Activated CD8-positive, alpha-beta memory T cell treated with anti-CD3 and anti-CD28 coated beads, Interleukin-2, amount 10 ng/mL, durations not matched to agents 7 days and 5 days (primary cell): ENCODE data around the gene CPA3. TPM values are rescaled to one million over a fixed set of nuclear protein-coding genes. Genes with fewer than 3 reads are reported as not detected.

Experiments used
- ATAC-seq: fragments of 150-1000 bp; cut with Tn5 transposase; one replicate; pipeline ENCODE4 v1.10.0; 2021; ENCODE audit warnings: moderate library complexity
- CTCF ChIA-PET: fragments of 350-600 bp; sonication (Branson Sonifier 250); formaldehyde crosslinking; loops from one replicate; lab custom pipeline; 2021; ENCODE audit warnings: antibody characterized with exemption; lab: Charles Lee
- DNase-seq: peaks from one replicate; pipeline ENCODE4 v3.0.0-alpha.2; 2020
- H3K27ac Mint-ChIP-seq: one replicate; pipeline ENCODE4 v1.8.0; 2021; ENCODE audit warnings: mild to moderate bottlenecking, mixed read lengths
- H3K27me3 Mint-ChIP-seq: one replicate; pipeline ENCODE4 v1.8.0; 2021; ENCODE audit warnings: mixed read lengths
- H3K36me3 Mint-ChIP-seq: one replicate; pipeline ENCODE4 v1.8.0; 2021; ENCODE audit warnings: mild to moderate bottlenecking, mixed read lengths
- H3K4me1 Mint-ChIP-seq: one replicate; pipeline ENCODE4 v1.8.0; 2021; ENCODE audit warnings: mixed read lengths
- H3K4me3 Mint-ChIP-seq: one replicate; pipeline ENCODE4 v1.8.0; 2021; ENCODE audit warnings: mild to moderate bottlenecking, moderate library complexity, mixed read lengths
- H3K9me3 Mint-ChIP-seq: one replicate; pipeline ENCODE4 v1.8.0; 2022; ENCODE audit warnings: low read depth, mixed read lengths
- total RNA-seq, 2 experiments: library from RNA; stranded (reverse); gene quantifications; one replicate each; pipeline ENCODE4 v1.2.3, GENCODE V29; 2021

CPA3 gene, protein sequence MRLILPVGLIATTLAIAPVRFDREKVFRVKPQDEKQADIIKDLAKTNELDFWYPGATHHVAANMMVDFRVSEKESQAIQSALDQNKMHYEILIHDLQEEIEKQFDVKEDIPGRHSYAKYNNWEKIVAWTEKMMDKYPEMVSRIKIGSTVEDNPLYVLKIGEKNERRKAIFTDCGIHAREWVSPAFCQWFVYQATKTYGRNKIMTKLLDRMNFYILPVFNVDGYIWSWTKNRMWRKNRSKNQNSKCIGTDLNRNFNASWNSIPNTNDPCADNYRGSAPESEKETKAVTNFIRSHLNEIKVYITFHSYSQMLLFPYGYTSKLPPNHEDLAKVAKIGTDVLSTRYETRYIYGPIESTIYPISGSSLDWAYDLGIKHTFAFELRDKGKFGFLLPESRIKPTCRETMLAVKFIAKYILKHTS
- total RNA-seq: not detected

- ATAC-seq (no peak), DNase-seq (no peak)
- no peaks in the 10 kb centered on the region for H3K4me1 Mint-ChIP-seq
- no peaks in the 10 kb centered on the region for H3K36me3 Mint-ChIP-seq
- CTCF ChIA-PET: interaction anchor here (2.2 kb wide), 1 partner anchor 79 kb away, joined by 6 read pairs; no protein-coding TSS in a partner anchor
- H3K4me3 Mint-ChIP-seq: no peak within 1 kb of the TSS
- H3K27me3 Mint-ChIP-seq: peaks cover 42% of the 10 kb centered on the region
- H3K27ac Mint-ChIP-seq: no peak within 1 kb of the TSS
- no peaks in the 10 kb centered on the region for H3K9me3 Mint-ChIP-seq
Observed at GRCh38 chr3:148865049-148865448, at the start of gene CPA3. Gene CPA3, plus strand, starts transcription at chr3:148865296. Its CDS starts 12 bp downstream, at chr3:148865308.

GRCh38 chr3:148815316-148816110, 49.6 kb upstream of the CPA3 start:
- H3K9me3 Mint-ChIP-seq: no peaks in the 10 kb centered on the region
- no peak overlapping the region for H3K27ac Mint-ChIP-seq
- H3K27me3 Mint-ChIP-seq: peaks cover 9% of the 10 kb centered on the region
- no peaks in the 10 kb centered on the region for H3K36me3 Mint-ChIP-seq
- ATAC-seq (no peak), DNase-seq (no peak)
- CTCF ChIA-PET: no interaction called here
- H3K4me3 Mint-ChIP-seq: no peak overlapping the region
- H3K4me1 Mint-ChIP-seq: no peaks in the 10 kb centered on the region

- H3K36me3 Mint-ChIP-seq: no peaks in the 10 kb centered on the region
- no peaks in the 10 kb centered on the region for H3K4me1 Mint-ChIP-seq
- no peaks in the 10 kb centered on the region for H3K9me3 Mint-ChIP-seq
- CTCF ChIA-PET: no interaction called here
- peaks cover 6% of the 10 kb centered on the region for H3K27me3 Mint-ChIP-seq
- H3K27ac Mint-ChIP-seq: no peak overlapping the region
- H3K4me3 Mint-ChIP-seq: no peak overlapping the region
- ATAC-seq (no peak), DNase-seq (no peak)
Observed at GRCh38 chr3:148816427-148816826, 48.7 kb upstream of the CPA3 start.

GRCh38 chr3:148816981-148817525, 48.0 kb upstream of the CPA3 start:
- ATAC-seq (no peak), DNase-seq (no peak)
- Mint-ChIP-seq H3K9me3 (no peaks in the 10 kb centered on the region), H3K4me1 (no peaks in the 10 kb centered on the region), H3K27me3 (peaks cover 6% of the 10 kb centered on the region), H3K27ac (no peak overlapping the region), H3K36me3 (no peaks in the 10 kb centered on the region), H3K4me3 (no peak overlapping the region)
- CTCF ChIA-PET: no interaction called here

- no peak for DNase-seq
- CTCF ChIA-PET: no interaction called here
- H3K27me3 Mint-ChIP-seq: peaks cover 5% of the 10 kb centered on the region
- H3K4me3 Mint-ChIP-seq: no peak overlapping the region
- no peak overlapping the region for H3K27ac Mint-ChIP-seq
- H3K4me1 Mint-ChIP-seq: no peaks in the 10 kb centered on the region
- H3K36me3 Mint-ChIP-seq: no peaks in the 10 kb centered on the region
- ATAC-seq: no peak
- H3K9me3 Mint-ChIP-seq: no peaks in the 10 kb centered on the region
Observed at GRCh38 chr3:148820361-148821245, 44.5 kb upstream of the CPA3 start.

- Mint-ChIP-seq H3K36me3 (no peaks in the 10 kb centered on the region), H3K4me3 (no peak overlapping the region), H3K4me1 (no peaks in the 10 kb centered on the region), H3K27ac (no peak overlapping the region), H3K9me3 (no peaks in the 10 kb centered on the region), H3K27me3 (peaks cover 6% of the 10 kb centered on the region)
- CTCF ChIA-PET: no interaction called here
- no peak for DNase-seq
- ATAC-seq: no peak
Observed at GRCh38 chr3:148823026-148823425, 42.1 kb upstream of the CPA3 start.

- no peak overlapping the region for H3K27ac Mint-ChIP-seq
- DNase-seq: no peak
- peaks cover 11% of the 10 kb centered on the region for H3K27me3 Mint-ChIP-seq
- no peak overlapping the region for H3K4me3 Mint-ChIP-seq
- H3K4me1 Mint-ChIP-seq: no peaks in the 10 kb centered on the region
- H3K9me3 Mint-ChIP-seq: no peaks in the 10 kb centered on the region
- ATAC-seq: no peak
- H3K36me3 Mint-ChIP-seq: no peaks in the 10 kb centered on the region
- CTCF ChIA-PET: no interaction called here
Observed at GRCh38 chr3:148825476-148825875, 39.6 kb upstream of the CPA3 start.

DNA sequence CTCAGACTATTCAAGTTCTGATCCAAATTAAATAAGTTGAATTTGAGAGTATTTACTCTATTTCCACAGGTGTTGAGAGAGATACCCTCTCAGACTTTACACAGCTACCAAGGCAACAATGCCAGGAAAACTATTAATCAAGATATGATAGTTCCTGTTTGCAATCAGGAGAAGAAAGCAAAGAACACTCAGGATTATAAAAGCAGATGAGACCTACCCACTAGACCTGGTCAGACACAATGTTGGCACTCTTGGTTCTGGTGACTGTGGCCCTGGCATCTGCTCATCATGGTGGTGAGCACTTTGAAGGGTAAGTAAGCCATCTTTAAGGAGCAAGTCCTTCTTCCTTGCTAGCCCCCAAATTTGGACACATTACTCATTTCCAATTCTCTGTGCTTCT, 37.5 kb upstream of the CPA3 start, which contains the start of gene CPB1:
Gene CPB1 (plus strand): TSS at position 227 of the 400 bp plus-strand sequence. CDS start 13 bp downstream, at position 240.
- Mint-ChIP-seq H3K4me1 (no peaks in the 10 kb centered on the region), H3K4me3 (no peak within 1 kb of the TSS), H3K36me3 (no peaks in the 10 kb centered on the region), H3K27ac (no peak within 1 kb of the TSS), H3K27me3 (peaks cover 13% of the 10 kb centered on the region), H3K9me3 (no peaks in the 10 kb centered on the region)
- DNase-seq: no peak
- CTCF ChIA-PET: no interaction called here
- ATAC-seq: no peak

GRCh38 chr3:148828136-148828690, 36.9 kb upstream of the CPA3 start:
- Mint-ChIP-seq H3K9me3 (no peaks in the 10 kb centered on the region), H3K27ac (no peak overlapping the region), H3K4me3 (no peak overlapping the region), H3K4me1 (no peaks in the 10 kb centered on the region), H3K36me3 (no peaks in the 10 kb centered on the region), H3K27me3 (peaks cover 13% of the 10 kb centered on the region)
- ATAC-seq (no peak), DNase-seq (no peak)
- CTCF ChIA-PET: interaction anchor here (1.2 kb wide), 1 partner anchor 34 kb away, joined by 3 read pairs; no protein-coding TSS in a partner anchor

GRCh38 chr3:148829926-148830325, 35.2 kb upstream of the CPA3 start:
- Mint-ChIP-seq H3K9me3 (no peaks in the 10 kb centered on the region), H3K4me1 (no peaks in the 10 kb centered on the region), H3K4me3 (no peak overlapping the region), H3K27me3 (peaks cover 13% of the 10 kb centered on the region), H3K27ac (no peak overlapping the region), H3K36me3 (no peaks in the 10 kb centered on the region)
- DNase-seq: no peak
- CTCF ChIA-PET: no interaction called here
- no peak for ATAC-seq

DNA sequence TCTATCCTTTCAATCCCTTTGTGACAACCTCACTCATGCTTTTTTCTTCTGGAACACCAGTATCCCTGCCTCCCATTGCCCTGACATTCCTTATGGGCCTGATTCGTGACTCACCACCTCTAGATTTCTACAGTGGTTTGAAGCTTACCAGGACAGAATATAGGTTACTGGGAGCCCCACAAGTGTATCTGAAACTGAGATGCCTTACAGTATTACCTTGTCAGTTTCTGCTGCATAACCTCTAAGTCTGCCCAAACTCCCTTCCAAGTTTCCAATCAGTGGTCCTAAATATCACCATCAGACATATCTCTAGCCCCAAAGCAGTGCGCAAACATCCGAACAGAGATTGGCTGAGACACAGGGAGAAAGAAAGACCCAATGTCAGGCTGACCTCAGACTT, 31.9 kb upstream of the CPA3 start:
- Mint-ChIP-seq H3K4me1 (no peaks in the 10 kb centered on the region), H3K9me3 (no peaks in the 10 kb centered on the region), H3K36me3 (no peaks in the 10 kb centered on the region), H3K27me3 (peaks cover 8% of the 10 kb centered on the region), H3K27ac (no peak overlapping the region), H3K4me3 (no peak overlapping the region)
- DNase-seq (no peak), ATAC-seq (no peak)
- CTCF ChIA-PET: no interaction called here

- CTCF ChIA-PET: no interaction called here
- Mint-ChIP-seq H3K27me3 (no peaks in the 10 kb centered on the region), H3K9me3 (no peaks in the 10 kb centered on the region), H3K4me1 (no peaks in the 10 kb centered on the region), H3K36me3 (no peaks in the 10 kb centered on the region), H3K4me3 (no peak overlapping the region), H3K27ac (no peak overlapping the region)
- DNase-seq: no peak
- no peak for ATAC-seq
Observed at GRCh38 chr3:148839805-148840204, 25.3 kb upstream of the CPA3 start.
